Panc1 (cell line): ENCODE data around the gene ISLR. TPM values are rescaled to one million over a fixed set of nuclear protein-coding genes. Genes with fewer than 3 reads are reported as not detected.

Experiments
- ATAC-seq: fragments of 200-7000 bp; cut with Tn5 transposase; 2 replicates; pipeline ENCODE4 v1.9.1; 2020; ENCODE audit warnings: mild to moderate bottlenecking, moderate library complexity
- BruUV-seq: library from RNA; stranded (reverse); fragments of 400-500 nt; replicated peaks from 2 replicates; lab custom pipeline; 2021; lab: Mats Ljungman, UMichigan
- CTCF ChIA-PET: fragments of 300-600 bp; sonication (Branson Sonifier 250); formaldehyde crosslinking; loops from one replicate; lab custom pipeline; 2022; ENCODE audit warnings: antibody characterized with exemption; lab: Charles Lee
- POLR2A ChIA-PET: fragments of 300-600 bp; sonication (Branson Sonifier 250); formaldehyde crosslinking; loops from one replicate; lab custom pipeline; 2022; ENCODE audit warnings: antibody characterized with exemption; lab: Charles Lee
- DNase-seq: peaks from one replicate; pipeline ENCODE4 v3.0.0-alpha.2; 2010; ENCODE audit warnings: low read depth, low spot score
- H3K27ac ChIP-seq: 2 replicates; pipeline ENCODE4 v1.5.1; 2011; ENCODE audit warnings: mild to moderate bottlenecking, low read length, inconsistent platforms
- H3K27me3 ChIP-seq: fragments of 200-500 bp; sonication (Bioruptor generic); 2 replicates; pipeline ENCODE4 v1.6.0; 2014; ENCODE audit warnings: low read length, inconsistent platforms; ENCODE audit not compliant: control insufficient read depth, insufficient read depth
- H3K36me3 ChIP-seq: fragments of 200-500 bp; sonication (Bioruptor generic); 2 replicates; pipeline ENCODE4 v1.5.1; 2014; ENCODE audit warnings: inconsistent platforms, mild to moderate bottlenecking, low read length, moderate library complexity; ENCODE audit not compliant: control insufficient read depth, insufficient read depth
- H3K4me1 ChIP-seq: 2 replicates; pipeline ENCODE4 v1.5.1; 2011; ENCODE audit warnings: inconsistent platforms, mild to moderate bottlenecking, low read length, moderate library complexity; ENCODE audit not compliant: control insufficient read depth, insufficient read depth
- H3K4me3 ChIP-seq, 2 experiments: 2 replicates each; pipeline ENCODE4 v1.5.1; 2011 to 2012; ENCODE audit warnings: low read depth in 2 of 2, low read length in 2 of 2, mild to moderate bottlenecking in 2 of 2, inconsistent platforms in 1 of 2, moderate library complexity in 1 of 2
- H3K9me3 ChIP-seq: fragments of 200-500 bp; sonication (Bioruptor generic); 2 replicates; pipeline ENCODE4 v1.5.1; 2014; ENCODE audit warnings: low read depth, mild to moderate bottlenecking, inconsistent platforms, low read length, moderate library complexity; ENCODE audit not compliant: control insufficient read depth, insufficient read depth
- POLR2AphosphoS5 ChIP-seq: IDR thresholded peaks from 2 replicates; pipeline ENCODE4 v1.6.1; 2012; ENCODE audit warnings: mild to moderate bottlenecking, low read depth, low read length, moderate library complexity
- SIN3A ChIP-seq: IDR thresholded peaks from 2 replicates; pipeline ENCODE4 v1.6.1; 2012; ENCODE audit warnings: low read depth, mild to moderate bottlenecking, low read length, moderate library complexity, borderline replicate concordance; ENCODE audit not compliant: insufficient read depth
- TCF7L2 ChIP-seq: IDR thresholded peaks from 2 replicates; pipeline ENCODE4 v1.6.1; 2011; ENCODE audit warnings: mild to moderate bottlenecking, low read depth, low read length, inconsistent platforms
- in situ Hi-C: cut with HindIII; loops from 2 replicates; pipeline ENCODE4 v1.10.0; 2016; ENCODE audit warnings: low sequenced_read_pairs, low pct_unique_long_range_greater_than_20kb
- intact Hi-C: fragments of 100-400 bp; cut with micrococcal nuclease; formaldehyde crosslinking; loops from one replicate; pipeline ENCODE4 v1.10.0; 2022; ENCODE audit not compliant: unreplicated experiment
- total RNA-seq: library from RNA; stranded (reverse); gene quantifications from one replicate; pipeline ENCODE4 v1.2.1, GENCODE V29; 2021; ENCODE audit not compliant: unreplicated experiment
- TF ChIP-seq, protein P1 (sequence below): fragments of 450-650 bp; IDR thresholded peaks from 2 replicates; pipeline ENCODE4 v1.5.1; 2017; ENCODE audit warnings: mild to moderate bottlenecking
- TF ChIP-seq, protein P2 (sequence below), 2 experiments: IDR thresholded peaks; 2 replicates each; pipeline ENCODE4 v1.6.1; 2011 to 2012; ENCODE audit warnings: low read depth in 2 of 2, control low read depth in 1 of 2, low read length in 1 of 2, mild to moderate bottlenecking in 1 of 2, moderate library complexity in 1 of 2; ENCODE audit not compliant: insufficient read depth in 1 of 2

The ISLR gene
- total RNA-seq, 1 experiment from 2014 or later = 0.28 TPM

DNA sequence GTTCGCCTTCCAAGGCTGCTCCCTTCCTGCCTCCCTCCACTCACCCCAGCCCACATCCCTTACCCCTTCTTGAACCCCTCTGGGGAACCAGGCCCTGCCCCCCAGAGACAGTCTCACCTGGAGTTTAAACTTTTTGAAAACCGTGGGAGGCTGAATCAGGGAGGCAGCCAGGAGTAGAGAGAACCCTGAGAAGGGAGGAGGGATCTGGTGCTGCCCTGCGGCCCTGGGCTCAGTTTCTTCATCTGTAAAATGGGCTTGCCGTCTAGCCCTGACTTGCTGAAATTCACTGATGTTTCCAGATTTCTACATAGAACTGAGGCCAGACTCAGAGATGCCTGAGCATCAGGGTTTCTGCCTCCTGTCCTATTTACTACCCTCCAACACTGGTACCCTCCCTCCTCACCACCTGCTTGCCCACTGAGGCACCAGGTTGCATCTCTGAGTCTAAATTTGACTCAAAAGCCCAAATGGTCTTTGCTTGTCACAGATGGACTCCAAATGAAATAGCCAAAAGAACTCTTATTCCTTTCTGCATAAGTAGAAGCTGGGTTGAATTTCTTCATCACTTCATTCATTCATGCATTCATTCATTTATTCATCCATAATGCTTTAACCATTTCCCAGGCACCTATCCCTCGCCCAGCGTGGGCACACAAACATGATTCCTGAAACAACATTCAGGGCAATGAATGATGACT lies 41.0 kb downstream of the ISLR start:
- no TSS peak for BruUV-seq
- no peak for TF ChIP-seq TCF7L2
- no peak for TF ChIP-seq SIN3A
- TF ChIP-seq, protein P1, sequence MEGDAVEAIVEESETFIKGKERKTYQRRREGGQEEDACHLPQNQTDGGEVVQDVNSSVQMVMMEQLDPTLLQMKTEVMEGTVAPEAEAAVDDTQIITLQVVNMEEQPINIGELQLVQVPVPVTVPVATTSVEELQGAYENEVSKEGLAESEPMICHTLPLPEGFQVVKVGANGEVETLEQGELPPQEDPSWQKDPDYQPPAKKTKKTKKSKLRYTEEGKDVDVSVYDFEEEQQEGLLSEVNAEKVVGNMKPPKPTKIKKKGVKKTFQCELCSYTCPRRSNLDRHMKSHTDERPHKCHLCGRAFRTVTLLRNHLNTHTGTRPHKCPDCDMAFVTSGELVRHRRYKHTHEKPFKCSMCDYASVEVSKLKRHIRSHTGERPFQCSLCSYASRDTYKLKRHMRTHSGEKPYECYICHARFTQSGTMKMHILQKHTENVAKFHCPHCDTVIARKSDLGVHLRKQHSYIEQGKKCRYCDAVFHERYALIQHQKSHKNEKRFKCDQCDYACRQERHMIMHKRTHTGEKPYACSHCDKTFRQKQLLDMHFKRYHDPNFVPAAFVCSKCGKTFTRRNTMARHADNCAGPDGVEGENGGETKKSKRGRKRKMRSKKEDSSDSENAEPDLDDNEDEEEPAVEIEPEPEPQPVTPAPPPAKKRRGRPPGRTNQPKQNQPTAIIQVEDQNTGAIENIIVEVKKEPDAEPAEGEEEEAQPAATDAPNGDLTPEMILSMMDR = no peak
- ChIA-PET CTCF (no interaction called here), POLR2A (interaction anchor here (0.7 kb wide), 1 partner anchor 12 kb away, joined by 7 read pairs; no protein-coding TSS in a partner anchor)
- in situ Hi-C loops = no loop called here
- H3K4me3 ChIP-seq = no peak overlapping the region
- no peaks in the 10 kb centered on the region for H3K4me1 ChIP-seq
- H3K27ac ChIP-seq = no peak overlapping the region
- no peaks in the 10 kb centered on the region for H3K9me3 ChIP-seq
- DNase-seq (no peak), ATAC-seq (no peak)
- intact Hi-C loops = no loop called here
- H3K36me3 ChIP-seq = no peaks in the 10 kb centered on the region
- H3K27me3 ChIP-seq = no peaks in the 10 kb centered on the region

DNA sequence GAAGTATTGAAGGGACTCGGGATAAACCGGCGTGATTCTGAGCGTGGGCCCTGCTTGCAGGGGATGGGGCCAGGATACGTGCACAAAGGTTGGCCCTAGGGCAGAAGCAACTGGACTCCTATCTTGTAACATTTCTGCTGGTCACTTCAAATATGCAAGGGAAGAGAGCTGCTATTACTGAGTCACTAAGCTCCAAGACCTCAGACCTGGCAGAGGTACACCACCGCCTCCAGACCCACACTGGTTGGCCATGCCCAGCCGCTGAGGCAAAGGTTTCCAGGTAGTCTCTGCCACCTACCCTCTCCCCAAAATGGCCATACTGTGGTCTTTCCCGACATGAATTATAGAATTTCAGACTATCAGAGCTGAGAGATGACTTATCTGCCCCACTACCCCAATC lies 42.4 kb downstream of the ISLR start:
- CTCF ChIA-PET = no interaction called here
- no TSS peak for BruUV-seq
- no peak overlapping the region for H3K27ac ChIP-seq
- H3K9me3 ChIP-seq = no peaks in the 10 kb centered on the region
- no peaks in the 10 kb centered on the region for H3K27me3 ChIP-seq
- H3K4me3 ChIP-seq = no peak overlapping the region
- TF ChIP-seq, protein P1 = no peak
- TF ChIP-seq SIN3A (no peak), POLR2AphosphoS5 (no peak), TCF7L2 (no peak)
- TF ChIP-seq, protein P2, sequence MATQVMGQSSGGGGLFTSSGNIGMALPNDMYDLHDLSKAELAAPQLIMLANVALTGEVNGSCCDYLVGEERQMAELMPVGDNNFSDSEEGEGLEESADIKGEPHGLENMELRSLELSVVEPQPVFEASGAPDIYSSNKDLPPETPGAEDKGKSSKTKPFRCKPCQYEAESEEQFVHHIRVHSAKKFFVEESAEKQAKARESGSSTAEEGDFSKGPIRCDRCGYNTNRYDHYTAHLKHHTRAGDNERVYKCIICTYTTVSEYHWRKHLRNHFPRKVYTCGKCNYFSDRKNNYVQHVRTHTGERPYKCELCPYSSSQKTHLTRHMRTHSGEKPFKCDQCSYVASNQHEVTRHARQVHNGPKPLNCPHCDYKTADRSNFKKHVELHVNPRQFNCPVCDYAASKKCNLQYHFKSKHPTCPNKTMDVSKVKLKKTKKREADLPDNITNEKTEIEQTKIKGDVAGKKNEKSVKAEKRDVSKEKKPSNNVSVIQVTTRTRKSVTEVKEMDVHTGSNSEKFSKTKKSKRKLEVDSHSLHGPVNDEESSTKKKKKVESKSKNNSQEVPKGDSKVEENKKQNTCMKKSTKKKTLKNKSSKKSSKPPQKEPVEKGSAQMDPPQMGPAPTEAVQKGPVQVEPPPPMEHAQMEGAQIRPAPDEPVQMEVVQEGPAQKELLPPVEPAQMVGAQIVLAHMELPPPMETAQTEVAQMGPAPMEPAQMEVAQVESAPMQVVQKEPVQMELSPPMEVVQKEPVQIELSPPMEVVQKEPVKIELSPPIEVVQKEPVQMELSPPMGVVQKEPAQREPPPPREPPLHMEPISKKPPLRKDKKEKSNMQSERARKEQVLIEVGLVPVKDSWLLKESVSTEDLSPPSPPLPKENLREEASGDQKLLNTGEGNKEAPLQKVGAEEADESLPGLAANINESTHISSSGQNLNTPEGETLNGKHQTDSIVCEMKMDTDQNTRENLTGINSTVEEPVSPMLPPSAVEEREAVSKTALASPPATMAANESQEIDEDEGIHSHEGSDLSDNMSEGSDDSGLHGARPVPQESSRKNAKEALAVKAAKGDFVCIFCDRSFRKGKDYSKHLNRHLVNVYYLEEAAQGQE (IDR thresholded peaks at IDR 0.05; ENCODE audit: insufficient read depth in 1 of 2, low read depth in 2 of 2, low read length in 1 of 2) = no peak
- in situ Hi-C loops (no loop called here), intact Hi-C loops (no loop called here)
- POLR2A ChIA-PET = no interaction called here
- DNase-seq (no peak), ATAC-seq (no peak)
- H3K36me3 ChIP-seq = no peaks in the 10 kb centered on the region
- H3K4me1 ChIP-seq = no peaks in the 10 kb centered on the region
